Stimulated activated naive CD8-positive, alpha-beta T cell treated with anti-CD3 and anti-CD28 coated beads, Interleukin-15, Interleukin-2, amounts not matched to agents 100 U/mL and 50 U/mL, for 24 hours (primary cell): ENCODE measurements around the gene RFNG.

Experiments
- ATAC-seq: fragments of 150-1000 bp; cut with Tn5 transposase; one replicate; pipeline ENCODE4 v1.10.0; 2021
- DNase-seq: peaks from one replicate; pipeline ENCODE4 v3.0.0; 2021

RFNG gene

DNA sequence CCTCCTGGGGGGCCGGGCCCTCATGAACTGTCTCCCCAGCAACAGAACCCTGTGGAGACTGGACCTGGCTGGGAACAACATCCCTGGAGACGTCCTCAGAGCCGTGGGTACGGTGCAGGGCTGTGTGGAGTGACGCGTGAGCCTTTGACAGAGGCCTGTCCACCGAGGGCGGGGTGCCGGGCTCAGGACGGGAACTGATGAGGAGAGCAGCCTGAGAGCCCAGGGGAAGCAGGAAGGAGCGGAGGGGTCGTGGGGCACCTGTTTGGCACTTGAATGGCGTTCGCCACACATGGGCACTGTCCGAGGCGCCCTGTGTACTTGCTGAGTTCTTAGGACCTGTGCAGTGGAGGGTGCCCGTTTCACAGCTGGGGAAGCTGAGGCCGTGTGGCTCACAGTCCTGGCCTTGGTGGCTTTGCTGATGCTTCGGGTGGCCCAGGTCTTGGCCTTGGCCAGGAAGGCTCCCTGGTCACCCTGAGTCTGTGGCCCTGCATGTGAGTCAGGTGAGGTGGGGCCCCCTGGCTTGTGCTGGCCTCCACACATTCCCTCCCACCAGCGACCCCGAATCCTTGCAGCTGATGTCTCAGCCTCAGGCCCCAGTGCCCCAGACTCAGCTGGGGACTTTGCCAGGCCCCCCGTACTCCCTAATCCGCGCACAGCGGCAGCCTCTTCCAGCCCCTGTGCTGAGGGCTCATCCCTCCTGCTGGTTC lies 26.1 kb downstream of the RFNG start:
- ATAC-seq (no peak), DNase-seq (no peak)

DNA sequence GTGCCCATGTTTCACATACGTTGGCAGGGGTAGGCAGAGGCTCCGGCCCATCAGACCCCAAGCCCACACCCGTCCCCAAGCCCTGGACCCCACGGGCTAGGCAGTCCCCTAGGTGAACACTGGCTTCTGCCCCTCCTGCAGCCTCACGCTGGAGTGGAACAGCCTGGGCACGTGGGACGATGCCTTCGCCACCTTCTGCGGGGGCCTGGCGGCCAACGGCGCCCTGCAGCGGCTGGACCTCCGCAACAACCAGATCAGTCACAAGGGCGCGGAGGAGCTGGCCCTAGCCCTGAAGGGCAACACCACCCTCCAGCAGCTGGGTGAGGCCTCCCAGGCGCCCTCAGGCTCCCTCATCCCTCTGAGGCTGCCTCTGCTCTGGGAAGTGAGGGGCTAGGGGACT lies 26.8 kb downstream of the RFNG start:
- DNase-seq: no peak
- ATAC-seq: no peak

DNA sequence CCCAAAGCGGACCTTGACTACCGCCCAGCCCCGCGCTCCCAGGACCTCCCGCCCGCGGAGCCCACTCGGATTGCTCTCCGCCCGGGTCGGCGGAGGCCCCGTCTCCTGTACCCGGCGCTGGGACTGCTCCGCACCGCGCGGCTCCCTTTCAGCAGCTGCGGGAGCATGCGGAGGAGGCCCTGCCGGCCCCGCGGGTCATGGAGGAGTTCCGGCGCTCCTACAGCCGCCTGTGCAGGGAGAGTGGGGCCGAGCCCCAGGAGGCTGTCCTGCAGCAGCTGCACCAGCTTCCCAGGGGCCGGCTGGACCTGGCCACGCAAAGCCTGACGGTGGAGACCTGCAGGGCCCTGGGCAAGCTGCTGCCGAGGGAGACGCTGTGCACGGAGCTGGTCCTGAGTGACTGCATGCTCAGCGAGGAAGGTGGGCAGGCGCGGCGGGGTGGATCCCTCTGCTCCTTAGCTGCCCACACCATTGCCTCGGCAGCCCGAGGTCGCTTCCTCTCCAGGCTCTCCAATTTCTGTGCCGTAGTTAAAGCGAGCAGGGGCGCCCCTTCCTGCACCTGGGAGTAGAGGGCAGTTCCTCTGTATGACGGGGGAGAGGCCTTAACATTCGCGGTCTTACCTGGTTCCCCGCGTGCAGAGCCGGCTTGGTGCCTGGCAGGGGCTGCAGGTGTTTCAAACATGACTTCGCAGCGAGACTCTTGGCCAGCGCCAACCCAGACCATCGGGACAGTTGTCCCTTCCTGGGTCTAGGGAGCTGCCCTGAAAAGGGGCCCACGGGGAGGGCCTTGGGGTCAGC lies 28.0 kb downstream of the RFNG start:
- DNase-seq: peak; percentile 49
- no peak for ATAC-seq

DNA sequence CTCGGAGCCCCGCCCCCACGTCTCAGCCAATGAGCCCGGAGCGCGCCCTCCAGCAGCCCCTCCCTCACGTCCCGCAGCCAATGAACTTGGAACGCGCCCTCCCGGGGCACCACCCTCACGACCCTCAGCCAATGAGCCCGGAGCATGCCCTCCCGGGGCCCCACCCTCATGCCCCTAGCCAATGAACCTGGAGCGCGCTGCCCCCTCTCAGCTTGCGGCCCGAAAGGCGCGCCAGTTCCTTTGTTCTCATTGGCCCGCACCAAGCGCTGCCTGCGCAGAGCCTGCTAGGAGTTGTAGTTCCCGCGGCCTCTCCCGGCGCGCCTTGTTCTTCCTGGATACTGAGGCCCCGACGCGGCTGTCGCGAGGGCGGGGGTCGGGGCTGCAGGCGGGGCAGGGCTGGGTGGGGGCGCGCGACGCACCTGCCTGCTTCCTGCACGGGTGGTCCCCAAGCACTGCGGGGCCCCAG lies 28.6 kb downstream of the RFNG start, which contains the start of gene LRRC45:
LRRC45 (plus strand) TSS at position 325 of the 466 bp plus-strand sequence. CDS start 339 bp downstream, outside the sequence.
- ATAC-seq (peak; percentile 96), DNase-seq (peak; percentile 100)

DNA sequence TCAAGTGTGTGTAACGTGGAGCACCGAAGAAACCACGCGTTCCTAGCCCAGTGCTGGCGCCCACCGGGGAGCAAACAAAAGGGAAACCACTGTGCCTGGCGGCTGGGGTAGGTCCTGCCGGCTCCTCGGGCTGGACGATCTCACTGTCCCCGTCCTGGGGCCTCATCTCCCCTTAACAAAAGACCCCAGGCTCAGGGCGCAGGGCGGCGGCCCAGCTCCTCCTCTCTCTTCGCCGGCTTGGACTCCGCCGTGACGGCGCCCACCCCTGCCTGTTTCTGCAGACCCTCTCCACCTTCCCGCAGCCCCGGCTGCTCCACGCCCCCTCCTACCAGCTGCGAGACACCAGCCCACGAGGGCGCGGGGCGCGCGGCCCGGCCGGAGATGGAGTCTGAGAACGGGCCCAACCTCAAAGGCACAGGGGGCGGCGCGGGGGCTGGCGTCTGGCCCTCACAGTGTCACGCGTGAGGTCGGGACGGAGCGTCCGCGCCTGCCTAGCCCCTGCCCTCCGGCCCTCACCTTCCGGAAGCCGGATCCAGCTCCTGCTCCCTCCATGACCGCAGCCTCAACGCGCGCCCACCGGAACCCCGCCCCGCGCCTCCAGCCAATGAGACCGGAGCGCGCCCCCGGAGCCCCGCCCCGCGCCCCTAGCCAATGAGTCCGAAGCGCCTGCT lies 29.2 kb downstream of the RFNG start, which contains the start of gene CENPX:
CENPX (minus strand) TSS at position 569 of the 671 bp plus-strand sequence; CDS start at position 552, 17 bp downstream.
- ATAC-seq (no peak), DNase-seq (no peak)

DNA sequence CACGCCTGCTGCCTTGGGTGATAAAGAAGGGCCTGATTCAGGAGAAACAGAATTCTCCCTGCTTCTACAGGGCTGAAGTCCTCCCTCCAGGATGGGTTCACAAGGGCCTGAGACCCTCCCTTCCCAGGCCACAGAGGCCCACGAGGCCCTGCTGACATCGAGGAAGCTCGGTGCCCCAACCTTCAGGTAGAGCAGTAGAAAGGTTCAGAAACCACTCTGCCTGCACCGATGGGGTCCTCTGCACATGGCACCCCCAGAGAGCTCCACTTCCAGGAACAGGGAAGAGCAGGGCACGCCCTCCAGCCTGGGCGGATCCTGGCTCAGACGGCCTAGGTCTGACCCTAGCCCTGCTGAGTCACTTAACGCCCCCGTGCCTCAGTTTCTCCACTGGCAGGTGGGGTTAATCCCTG lies 29.7 kb downstream of the RFNG start:
- no peak for ATAC-seq
- DNase-seq: no peak

DNA sequence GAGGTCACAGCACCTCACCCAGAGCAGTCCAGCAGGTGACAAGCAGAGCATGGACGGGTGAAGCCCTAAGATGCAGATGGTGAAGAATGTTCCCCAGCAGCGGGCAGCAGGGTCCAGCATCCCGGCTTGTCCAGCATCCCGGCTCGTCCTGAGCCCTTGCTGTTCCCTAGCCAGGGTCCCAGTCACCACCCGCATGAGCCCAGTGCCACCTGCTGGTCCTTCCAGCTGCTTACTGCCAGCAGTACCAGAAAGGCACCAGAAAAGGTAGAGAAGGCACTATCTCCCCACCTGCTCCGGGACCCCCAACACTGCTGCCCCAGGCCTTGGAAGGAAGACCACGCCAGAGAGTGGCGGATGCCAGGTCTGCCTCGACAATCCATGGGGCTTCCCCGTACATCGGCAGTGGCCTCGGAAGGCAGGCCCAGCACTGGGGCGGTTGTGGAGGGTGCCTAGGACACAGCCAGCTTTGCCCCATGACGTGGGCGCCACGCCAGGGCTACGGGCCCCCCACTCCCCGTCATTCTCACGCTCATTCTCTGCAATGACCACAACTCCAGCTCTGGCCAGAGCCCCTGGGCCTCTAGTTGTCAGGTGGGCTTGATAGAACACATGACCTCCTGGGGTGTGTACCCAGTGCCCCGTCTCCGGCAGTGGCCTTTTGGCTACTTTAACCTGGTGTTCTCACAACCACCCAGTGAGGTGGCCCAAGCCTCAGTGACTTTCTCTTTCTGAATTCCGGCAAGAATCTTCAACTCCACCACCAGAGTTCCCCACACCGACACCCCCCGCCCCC lies 30.3 kb downstream of the RFNG start:
- ATAC-seq: no peak
- peak; percentile 65 for DNase-seq

DNA sequence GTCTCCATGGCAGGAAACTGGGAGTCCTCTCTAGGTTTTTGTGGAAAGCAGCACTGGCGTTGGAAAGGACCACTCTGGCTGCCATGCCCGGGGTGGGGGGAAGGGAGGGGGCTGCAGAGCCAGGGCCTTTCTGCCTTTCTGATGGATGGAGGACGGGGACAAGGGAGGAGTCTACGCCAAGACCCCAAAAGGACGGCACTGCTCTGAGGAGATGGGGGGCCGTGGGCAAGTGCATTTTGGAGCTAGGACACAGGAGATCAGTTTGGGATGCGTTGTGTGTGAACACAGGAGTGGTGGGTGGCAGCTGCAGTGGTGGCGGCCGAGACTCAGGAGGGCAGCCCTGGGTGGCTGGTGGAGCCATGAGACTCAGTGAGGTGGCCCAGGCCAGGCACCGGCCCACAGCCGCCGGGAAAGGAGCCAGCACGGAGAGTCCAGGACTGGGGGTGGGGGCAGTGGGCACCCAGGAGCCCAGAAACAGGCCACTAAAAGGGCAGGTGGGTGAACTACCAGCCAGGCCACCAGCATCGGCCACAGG lies 31.0 kb downstream of the RFNG start:
- DNase-seq (no peak), ATAC-seq (no peak)

DNA sequence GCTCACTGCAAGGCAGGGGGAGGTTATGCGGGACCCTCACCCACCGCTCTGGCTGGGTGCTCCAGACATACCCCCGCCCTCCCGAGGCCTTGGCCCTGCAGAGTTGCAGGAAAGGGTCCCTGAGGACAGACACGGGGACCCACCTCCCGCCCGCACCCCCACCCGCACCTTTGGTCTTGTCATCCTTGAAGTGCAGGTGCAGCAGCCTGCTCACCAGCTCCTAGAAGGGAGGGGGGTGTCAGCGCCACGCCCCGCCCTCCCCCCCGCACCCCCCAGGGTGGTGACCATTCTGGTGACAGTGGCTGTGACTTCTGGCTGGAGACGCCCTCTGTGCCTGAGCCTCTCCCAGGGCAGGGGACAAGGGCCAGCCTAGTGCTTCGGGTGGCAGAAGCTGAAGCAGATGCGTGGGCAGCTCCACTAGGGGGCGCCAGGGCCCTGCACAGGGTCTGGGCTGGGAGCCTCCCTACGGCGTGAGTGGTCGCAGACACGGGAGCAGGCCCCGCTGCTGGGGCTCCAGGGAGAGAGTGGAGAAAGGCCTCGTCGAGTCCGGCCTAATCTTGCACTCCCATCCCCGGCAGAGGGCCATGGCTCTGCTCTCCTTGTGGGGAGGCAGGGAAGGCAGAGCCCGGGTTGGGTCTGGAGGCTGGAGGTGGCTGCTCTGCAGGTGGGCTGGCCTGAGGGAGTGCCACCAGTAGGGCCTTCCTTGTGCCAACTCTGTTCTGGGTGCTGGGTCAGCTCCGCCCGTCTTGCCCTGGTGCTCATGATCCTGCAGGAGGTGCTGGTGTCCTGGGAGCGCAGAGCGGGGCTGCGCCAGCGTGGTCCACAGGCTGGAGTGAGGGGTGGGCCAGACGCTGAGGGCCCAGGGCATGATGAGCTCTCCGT lies 31.7 kb downstream of the RFNG start:
- DNase-seq (peak; percentile 88), ATAC-seq (no peak)

DNA sequence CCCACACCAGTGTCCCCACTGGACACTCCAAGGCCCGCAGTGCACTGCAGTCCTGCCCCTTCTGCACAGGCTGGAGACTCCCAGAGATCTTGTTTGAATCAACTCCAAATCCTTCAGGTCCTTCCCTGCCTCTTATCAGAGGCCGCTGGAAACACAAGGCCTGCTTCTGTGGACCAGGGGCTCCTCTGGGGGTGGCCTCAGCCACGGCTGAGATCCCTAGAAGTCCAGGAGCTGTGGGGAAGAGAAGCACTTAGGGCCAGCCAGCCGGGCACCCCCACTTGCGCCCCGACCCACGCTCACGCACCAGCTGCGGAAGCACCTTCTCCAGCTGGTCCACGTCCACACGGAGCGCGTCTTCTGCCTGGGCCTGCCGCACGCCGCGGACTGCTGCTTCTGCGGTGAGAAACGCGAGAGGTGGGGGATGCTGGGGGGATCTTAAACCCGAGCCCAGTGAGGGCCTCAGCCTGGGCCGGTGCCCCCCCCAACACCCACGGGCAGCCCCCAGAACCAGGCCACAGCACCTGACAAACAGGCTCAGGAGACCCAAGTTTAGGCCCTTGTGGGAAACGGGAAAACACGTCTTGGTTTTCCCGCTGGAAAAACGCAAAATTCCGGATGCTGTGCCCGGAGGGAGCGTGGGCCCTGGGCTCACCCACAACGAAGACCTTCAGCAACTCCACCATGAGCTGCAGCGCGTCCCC lies 32.5 kb downstream of the RFNG start:
- ATAC-seq: no peak
- no peak for DNase-seq

DNA sequence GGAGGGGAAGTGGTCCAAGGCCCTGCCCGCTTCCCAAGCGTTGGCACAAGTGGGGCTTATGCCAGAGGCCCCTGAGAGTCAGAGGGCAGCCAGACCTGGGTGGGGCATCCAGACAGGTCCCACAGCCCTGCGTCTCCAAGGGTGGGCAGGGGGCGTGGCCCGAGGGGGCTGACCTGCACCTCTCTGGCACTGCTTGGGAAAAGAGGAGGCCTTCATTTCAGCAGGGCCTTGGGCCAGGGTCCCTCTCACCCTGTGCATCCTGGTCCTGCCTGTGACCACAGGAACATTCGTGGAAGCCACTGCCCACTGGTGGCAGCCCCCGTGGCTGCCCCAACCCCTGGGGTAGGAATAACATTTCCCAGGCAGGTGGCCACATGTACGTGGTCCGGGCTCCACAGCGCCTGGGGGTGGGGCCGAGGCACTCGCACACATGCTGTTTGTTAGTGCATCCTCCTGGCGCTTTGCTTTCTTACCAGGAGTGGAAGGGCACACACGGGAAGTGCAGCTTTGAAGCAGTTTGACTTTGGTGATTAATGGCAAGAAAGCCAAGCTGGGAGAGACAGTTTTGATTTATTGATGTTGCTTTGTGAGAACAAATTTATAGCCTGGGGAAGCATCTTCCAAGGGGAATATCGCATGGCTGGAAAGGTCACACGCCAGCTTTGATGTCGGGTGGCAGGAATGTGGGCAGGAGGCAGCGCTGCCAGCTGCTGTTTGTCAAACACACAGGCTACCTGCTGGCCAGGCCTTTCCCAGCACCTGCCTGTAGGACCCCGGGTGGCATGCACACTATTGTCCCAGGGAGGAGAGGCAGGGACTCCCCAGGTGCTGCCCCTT lies 33.2 kb downstream of the RFNG start:
- DNase-seq (no peak), ATAC-seq (no peak)

DNA sequence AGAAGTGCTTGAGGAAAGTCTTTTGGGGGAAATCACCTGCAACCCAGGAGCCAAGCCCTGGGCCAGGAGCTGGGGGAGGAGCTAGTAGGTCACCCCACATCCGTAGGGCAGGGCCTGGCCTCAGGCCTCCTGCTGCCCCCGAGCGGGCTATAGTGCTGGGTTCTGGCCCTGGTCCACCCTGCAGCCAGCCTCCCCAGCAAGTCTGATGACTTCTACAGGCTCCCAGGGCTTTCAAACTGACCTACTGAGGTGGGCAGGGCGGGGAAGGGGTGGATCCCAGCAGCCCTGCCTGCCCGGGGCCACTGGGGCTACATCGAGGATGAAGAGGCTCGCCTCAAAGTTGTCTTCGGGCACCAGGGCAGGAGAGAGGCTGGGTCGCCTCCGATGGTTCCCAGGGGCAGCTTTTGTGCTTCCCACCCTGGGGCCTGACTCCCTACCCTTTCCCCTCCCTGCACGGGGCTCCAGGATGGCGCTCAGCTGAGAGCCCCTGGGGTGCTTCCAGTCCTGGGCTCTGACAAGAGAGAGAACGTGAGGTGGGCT lies 33.9 kb downstream of the RFNG start:
- no peak for ATAC-seq
- DNase-seq: no peak

DNA sequence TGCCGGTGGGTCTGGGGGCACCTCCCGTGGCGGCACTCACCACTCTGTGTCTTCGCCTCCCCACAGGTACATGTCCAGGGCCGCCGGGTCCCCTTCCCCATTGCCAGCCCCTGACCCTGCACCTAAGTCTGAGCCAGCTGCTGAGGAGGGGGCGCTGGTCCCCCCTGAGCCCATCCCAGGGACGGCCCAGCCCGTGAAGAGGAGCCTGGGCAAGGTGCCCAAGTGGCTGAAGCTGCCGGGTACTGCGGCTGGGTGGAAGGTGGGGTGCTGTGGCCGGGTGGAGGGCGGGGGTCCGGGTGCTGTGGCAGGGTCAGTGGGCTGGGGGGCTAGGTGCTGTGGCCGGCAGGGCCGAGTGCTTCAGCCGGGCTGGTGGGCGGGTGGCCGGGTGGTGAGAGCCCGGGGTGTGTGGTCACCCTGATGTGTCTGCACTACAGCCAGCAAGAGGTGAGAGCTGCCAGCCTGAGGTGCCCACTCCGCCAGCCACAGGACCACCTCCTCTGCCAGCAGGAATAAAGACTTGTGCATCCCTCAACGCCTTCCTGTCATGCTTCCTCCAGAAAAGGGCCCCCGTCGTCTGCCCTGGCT lies 34.6 kb downstream of the RFNG start:
- DNase-seq (no peak), ATAC-seq (no peak)

DNA sequence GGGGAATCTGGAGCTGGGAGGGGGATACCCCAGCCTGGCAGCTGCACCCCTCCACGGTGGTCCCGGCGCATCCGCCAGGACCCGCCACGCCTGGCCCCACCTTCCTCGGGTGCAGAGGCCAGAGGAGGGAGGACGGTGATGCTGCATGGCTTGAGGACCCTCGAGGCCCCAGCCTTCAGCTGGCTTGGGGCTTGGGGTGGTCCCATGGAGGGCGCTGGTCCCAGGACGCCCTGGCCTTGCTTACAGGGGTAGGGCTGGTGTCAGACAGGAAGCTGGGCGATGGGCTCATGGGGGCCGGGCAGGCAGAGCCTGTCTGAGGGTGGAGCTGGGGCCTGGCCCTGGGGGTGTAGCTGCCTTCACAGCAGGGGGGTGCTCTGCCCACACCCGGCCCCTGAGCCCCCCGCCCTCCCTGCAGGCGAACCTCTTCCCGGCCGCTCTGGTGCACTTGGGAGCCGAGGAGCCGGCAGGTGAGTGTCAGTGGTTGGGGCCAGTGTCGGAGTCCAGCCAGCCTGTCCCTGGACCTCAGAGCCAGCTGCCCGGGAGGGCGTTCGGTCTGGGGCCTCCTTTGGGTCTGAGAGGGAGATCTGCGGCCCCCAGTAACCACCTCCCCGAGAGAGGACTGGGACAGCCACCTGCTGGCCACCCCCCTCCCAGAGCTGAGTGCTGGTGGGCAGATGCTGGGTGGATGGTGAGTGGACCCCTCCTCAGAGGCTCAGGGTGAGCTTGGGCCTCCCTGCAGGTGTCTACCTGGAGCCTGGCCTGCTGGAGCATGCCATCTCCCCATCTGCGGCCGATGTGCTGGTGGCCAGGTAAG lies 35.3 kb downstream of the RFNG start:
- DNase-seq: no peak
- no peak for ATAC-seq

DNA sequence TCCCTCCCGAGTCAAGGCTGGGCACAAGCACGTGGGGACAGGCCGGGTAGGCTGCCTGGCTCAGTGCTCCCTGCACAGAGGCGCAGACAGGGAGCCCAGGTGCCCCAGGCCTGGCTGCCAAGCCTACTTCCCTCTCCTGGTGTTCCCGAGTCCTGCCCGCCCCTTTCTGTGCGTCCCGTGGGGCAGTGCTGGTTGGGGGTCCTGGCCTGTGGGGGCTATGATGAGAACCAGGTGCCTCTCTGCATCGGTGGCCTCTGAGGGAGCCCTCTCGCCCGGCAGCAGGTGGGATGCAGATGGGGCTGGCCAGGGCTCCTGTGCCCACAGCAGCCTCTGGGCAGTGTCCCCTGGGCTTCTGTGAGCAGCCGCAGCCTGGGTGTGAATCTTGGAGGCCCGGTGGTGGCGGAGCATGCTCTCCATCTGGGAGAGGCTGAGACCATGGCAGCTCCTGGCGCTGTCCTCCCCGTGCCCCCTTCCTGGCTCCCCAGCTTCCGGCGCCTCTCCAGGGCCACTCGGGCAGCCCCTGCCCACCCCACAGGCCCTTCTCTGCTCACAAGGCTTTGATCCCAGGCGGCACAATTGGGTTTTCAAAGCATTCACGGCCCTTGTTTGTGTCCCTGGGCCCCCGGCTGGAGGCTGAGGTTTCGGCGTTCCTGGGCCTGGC lies 36.2 kb downstream of the RFNG start:
- no peak for ATAC-seq
- DNase-seq: no peak

DNA sequence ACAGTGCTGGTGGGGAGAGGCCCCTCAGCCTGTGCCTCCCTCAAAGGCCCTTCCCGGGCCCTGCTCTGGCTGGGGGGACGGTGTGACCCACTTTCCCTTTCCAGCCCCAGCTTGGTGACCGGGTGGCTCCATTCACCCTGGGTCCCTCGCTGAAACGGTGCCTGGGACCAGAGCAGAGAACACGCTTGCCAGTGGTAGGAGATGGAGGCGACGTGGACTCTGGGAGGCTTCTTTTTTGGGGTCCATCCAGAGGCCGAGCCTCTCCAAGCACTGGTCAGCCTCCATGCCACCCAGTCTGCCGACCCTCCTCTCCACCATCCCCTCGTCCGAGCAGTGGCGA lies 36.7 kb downstream of the RFNG start:
- DNase-seq (no peak), ATAC-seq (no peak)

DNA sequence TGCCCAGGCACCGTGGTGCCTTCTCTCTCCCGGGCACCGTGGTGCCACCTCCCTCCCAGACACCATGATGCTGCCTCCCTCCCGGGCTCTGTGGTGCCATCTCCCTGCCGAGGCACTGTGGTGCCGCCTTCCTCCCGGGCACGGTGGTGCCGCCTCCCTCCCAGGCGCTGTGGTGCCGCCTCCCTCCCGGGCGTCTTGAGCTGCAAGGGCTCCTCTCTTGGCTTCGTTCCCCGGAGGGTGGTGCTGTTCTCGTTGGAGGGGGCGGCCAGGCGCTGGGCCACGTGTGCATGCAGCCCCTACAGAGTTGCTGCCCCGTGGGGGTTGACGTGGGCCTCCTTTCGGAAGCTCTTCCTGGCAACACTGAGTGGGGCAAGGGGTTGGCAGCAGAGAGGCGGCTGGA lies 37.2 kb downstream of the RFNG start:
- no peak for ATAC-seq
- no peak for DNase-seq
